HTR-8/SVneo (cell line): Measurements from ENCODE around the gene C5orf24.
"Not testable (repeated sequence)": the region's sequence is repeated elsewhere in the genome, so short reads cannot be mapped to it uniquely, and the experiment has no call there.

ENCODE experiments used
- DNase-seq: peaks from one replicate; pipeline ENCODE4 v3.0.0; 2011; ENCODE audit warnings: low spot score, mixed read lengths; ENCODE audit not compliant: insufficient read length
- FAIRE-seq: peaks from 2 replicates; lab custom pipeline; 2011; peaks lifted over from hg19 to GRCh38; lab: Jason Lieb, UNC

C5orf24 gene

DNA sequence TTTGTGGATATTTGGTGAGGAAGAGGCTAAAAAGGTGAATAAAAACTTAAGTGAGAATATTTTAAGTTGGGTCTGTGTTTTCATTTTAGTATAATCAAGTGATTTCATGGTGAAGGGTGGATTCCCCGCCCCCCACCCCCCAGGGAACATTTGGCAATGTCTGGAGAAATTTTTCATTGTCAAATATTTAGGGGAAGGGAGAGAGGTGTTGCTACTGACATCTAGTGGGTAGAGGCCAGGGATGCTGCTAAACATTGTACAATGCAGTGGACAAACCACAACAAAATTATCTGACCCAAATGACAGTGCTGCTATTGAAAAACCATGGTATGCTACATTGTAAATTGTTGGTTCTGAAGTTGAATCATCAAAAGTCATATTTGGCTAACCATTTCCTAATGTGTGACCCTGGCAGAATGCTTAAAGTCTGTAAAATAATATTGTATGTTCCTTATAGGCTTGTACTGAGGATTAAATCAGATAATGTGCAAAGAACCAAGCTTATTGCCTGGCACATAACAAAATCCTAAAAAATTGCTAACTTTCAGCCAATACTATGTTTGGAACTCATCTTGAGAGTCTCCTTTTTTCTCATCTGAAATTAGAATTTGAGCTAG, 5.6 kb downstream of the C5orf24 start:
- FAIRE-seq (no peak), DNase-seq (peak; percentile 30)

DNA sequence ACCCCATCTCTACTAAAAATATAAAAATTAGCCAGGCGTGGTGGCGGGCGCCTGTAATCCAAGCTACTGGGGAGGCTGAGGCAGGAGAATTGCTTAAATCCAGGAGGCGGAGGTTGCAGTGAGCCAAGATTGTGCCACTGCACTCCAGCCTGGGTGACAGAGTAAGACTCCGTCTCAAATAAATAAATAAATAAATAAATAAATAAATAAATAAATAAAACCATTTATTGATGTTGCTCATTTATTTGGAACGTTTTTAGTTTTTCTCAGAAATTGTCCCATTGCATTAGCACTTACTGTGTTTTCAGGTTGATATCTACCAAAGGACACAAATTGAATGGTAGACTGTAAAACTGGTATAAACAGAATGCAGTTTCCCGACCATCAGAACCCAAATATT, 10.7 kb downstream of the C5orf24 start:
- FAIRE-seq, DNase-seq: not testable (repeated sequence)

DNA sequence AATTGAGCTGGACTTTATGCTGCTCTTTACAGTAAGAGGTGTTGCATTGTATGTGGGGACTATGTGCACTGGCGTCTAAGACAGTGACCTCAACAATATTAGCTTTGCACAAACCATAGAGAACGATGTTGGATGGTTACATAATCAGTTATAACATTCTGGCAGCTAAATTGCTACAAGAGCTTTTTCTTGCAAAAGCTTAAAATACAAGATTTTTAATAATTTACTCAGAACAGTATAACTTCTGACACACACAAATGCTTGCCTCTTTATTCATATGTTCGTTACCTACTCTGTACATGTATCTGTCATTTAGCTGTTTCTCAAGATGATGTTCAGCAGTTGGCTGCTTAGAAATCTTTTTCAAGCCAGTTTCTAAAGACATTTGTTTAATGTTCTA, 11.6 kb downstream of the C5orf24 start:
- DNase-seq (no peak), FAIRE-seq (no peak)

DNA sequence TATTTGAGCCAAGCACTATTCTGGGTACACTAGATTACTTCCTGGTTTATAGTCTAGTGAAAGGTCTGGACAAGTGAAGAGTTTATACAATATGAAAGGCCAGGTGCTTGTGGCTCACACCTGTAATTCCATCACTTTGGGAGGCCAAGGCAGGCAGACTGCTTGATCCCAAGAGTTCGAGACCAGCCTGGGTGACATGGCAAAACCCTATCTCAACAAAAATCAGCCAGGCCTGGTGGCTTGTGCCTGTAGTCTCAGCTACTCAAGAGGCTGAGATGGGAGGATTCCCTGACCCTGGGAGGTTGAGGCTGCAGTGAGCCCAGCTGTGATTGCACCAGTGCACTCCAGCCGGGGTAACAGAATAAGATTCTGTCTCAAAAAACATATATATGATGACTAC, 18.9 kb downstream of the C5orf24 start:
- FAIRE-seq (no peak), DNase-seq (no peak)

DNA sequence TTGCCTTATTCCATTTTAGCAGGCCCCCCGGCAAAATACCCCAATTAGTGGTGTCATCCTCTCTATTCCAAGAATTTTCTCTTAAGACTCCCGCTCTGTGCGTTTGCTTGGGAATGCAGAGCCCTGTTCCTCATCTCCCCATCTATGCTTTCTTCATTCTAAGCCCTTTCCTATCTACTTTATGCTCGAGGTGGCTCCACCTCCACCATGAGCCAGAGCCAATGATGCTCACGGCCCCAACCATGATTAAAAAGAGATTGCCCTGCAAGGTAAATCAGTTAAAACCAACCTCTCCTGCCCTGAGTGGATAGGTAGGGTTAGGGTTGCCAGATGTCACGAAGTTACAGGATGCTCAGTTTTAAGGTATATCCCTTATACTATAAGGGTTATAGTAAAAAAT, 27.7 kb downstream of the C5orf24 start:
- FAIRE-seq (no peak), DNase-seq (no peak)

DNA sequence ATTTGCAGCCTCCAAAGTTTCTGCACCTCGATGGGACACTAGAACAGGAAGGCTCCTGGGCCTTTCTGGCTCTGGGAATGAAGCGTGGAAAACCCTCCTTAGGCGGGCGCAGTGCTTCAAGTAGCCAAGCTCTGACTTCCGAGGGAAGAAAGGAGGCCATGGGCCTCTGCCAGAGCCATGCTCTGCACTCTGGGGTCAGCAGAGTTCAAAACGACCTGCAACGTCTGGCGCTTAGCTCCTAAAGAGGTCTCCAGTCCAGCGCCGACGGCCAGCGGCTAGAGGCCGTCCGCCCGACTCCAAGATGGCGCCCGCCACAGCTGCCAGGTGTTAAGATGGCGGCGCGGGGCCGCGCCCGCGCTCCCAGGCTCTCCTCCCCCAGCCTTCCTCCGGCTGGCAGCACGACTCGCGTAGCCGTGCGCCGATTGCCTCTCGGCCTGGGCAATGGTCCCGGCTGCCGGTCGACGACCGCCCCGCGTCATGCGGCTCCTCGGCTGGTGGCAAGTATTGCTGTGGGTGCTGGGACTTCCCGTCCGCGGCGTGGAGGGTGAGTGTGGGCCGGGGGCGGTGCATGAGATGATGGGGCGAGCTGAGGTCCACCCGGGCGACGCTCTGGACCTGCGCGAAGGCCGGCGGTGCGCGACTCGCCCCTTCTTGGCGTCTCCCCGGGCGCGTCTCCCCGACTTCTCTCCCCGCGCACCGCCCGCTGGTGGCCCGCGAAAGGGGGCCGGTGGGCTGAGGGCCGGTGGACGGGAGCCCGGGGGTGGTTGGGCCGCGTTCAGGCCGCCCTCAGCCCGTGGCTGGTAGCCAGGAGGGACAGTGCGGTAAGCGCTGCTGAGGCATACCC, 28.4 kb downstream of the C5orf24 start, which contains the start of gene TXNDC15:
Gene TXNDC15, plus strand, starts transcription at position 385 of the 844 bp plus-strand sequence. Its CDS starts 57 bp downstream, at position 442.
- FAIRE-seq: peak; percentile 20
- DNase-seq: peak; percentile 80

DNA sequence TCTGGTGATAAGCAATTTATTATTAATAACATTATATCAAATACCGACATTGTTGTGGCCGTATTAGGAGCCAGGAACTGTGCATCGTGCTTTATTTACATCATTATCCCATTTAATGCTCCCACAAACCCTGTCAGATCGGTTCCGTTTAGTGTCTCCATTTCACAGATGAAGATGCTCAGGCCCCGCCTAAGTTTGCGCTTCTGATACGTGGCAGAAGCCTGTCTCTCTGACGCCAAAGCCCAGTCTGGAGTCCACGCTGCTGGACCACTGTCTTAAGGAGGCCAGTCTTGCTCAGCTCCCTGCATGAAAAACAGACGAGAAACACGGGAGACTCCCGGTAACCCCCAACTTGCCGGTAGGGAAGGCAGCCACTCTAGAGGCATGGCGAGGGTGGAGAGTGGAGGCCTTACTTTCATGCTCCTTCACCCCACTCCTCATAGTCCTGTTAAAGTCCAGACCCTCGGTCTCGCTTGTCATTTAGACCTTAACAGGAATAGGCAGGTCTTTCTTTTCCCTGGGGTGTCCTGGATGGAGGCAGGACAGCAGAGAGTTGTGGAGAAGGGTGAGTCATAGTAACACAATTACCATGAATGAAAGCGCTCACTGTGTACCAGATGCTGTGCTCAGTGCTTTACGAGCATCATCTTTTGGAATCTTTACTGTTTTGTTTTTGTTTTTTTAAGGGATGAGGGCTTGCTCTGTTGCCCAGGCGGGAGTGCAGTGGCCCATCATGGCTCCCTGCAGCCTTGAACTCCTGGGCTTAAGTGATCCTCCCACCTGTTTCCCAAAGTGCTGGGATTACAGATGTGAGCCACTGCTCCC, 29.3 kb downstream of the C5orf24 start:
- DNase-seq (peak; percentile 65), FAIRE-seq (no peak)

DNA sequence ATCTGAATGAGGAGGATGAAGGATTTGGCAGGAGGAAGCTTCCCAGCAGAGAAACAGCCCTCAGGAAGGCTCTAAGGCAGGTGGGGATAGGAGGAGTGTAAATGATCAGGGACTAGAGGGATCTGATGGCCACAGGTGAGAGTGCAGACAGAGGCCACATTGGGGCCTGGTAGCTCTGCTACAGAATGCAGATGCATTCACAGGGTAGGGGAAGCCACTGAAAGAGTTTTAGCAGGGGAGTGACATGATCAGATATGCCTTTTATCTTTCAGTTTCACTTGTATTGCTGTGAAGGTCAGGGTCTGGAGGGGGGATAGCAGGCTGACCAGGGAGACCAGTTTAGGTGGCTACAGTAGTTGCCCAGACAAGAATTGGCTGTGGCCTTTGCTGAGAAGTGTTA, 31.4 kb downstream of the C5orf24 start:
- no peak for FAIRE-seq

DNA sequence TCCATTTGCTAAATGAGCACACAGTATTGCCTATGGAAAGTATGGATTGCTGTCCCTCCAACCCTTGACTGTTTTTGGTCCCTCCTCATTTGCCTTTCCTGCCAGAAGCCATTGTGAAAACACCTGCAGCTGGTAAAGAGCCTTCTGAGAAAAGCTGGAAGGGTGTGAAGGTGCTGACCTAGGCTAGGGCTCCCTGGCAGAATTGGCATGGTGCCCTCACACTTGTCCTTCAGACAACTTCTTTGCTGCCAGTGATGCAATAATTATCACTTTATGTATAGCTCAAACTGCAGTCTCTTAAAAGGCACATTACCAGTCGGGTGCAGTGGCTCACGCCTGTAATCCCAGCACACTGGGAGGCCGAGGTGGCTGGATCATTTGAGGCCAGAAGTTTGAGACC, 32.6 kb downstream of the C5orf24 start:
- FAIRE-seq: no peak

More for the DNA sequence above, 31.4 kb downstream of the C5orf24 start:
- DNase-seq: no peak

DNA sequence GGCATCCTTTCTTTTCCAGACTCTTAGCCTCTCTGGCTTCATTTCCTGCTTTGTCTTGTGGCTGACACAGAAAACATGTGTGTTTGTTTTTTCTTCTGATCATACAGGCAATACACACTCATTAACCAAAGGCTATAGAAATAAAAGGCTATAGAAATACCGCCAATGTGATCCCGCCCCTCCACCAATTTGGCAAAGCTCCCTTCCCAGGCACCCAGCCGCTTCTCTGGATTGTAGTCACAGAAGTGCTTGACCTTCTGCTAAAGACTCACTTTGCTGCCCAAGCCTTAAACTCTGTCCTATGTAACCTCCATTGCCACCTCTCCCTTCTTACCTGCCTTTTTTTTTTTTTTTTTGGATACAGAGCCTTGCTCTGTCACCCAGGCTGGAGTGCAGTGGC, 33.7 kb downstream of the C5orf24 start:
- DNase-seq (no peak), FAIRE-seq (no peak)

More for the DNA sequence above, 32.6 kb downstream of the C5orf24 start:
- DNase-seq: no peak

DNA sequence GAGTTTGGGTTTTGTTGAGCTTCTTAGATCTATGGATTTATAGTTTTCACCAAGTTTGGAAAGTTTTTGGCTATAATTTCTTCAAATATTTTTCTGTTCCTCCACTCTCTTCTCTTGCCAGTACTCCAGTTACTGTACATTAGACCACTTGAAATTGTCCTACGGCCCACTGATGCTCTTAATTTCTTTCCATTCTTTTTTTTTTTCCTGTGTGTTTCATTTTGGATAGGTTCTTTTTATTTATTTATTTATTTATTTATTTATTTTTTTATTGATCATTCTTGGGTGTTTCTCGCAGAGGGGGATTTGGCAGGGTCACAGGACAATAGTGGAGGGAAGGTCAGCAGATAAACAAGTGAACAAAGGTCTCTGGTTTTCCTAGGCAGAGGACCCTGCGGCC, 35.2 kb downstream of the C5orf24 start:
- FAIRE-seq, DNase-seq: not testable (repeated sequence)

DNA sequence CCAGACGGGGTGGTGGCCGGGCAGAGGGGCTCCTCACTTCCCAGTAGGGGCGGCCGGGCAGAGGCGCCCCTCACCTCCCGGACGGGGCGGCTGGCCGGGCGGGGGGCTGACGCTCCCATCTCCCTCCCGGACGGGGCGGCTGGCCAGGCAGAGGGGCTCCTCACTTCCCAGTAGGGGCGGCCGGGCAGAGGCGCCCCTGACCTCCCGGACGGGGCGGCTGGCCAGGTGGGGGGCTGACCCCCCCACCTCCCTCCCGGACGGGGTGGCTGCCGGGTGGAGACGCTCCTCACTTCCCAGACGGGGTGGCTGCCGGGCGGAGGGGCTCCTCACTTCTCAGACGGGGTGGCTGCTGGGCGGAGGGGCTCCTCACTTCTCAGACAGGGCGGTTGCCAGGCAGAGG, 35.9 kb downstream of the C5orf24 start:
- DNase-seq, FAIRE-seq: not testable (repeated sequence)

DNA sequence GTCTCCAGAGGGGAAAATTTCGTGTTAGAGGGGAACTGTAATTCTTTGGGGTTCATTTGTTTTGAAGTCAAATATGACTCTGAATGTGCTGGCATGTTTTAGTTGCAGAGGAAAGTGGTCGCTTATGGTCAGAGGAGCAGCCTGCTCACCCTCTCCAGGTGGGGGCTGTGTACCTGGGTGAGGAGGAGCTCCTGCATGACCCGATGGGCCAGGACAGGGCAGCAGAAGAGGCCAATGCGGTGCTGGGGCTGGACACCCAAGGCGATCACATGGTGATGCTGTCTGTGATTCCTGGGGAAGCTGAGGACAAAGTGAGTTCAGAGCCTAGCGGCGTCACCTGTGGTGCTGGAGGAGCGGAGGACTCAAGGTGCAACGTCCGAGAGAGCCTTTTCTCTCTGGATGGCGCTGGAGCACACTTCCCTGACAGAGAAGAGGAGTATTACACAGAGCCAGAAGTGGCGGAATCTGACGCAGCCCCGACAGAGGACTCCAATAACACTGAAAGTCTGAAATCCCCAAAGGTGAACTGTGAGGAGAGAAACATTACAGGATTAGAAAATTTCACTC, 41.9 kb downstream of the C5orf24 start:
- no peak for FAIRE-seq

DNA sequence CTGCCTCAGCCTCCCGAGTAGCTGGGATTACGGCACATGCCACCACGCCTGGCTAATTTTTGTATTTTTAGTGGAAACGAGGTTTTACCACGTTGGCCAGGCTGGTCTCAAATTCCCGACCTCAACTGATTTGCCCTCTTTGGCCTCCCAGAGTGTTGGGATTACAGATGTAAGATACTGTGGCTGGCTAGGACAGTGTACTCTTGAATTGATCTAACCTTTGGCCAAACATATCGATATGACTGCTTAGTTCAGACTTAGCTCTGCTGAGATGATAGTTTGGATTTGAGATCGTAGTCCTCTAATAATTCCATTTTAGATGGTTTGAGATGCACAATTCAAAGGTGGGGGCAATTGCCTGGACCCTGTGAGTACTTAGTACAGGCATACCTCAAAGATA, 43.6 kb downstream of the C5orf24 start:
- DNase-seq (no peak), FAIRE-seq (no peak)

More for the DNA sequence above, 41.9 kb downstream of the C5orf24 start:
- DNase-seq: no peak

DNA sequence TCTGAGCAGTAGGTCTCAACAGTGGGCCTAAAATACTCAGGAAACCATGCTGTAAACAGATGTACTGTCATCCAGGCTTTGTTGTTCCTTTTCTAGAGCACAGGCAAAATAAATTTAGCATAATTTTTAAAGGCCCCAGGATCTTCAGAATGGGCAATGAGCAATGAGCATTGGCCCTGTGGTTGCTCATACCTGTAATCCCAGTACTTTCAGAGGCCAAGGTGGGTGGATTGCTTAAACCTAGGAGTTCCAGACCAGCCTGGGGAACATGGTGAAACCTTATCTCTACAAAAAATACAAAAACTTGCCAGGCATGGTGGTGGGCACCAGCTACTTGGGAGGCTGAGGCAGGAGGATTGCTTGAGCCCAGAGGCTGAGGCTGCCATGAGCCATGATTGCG, 45.7 kb downstream of the C5orf24 start:
- DNase-seq: no peak
- no peak for FAIRE-seq

DNA sequence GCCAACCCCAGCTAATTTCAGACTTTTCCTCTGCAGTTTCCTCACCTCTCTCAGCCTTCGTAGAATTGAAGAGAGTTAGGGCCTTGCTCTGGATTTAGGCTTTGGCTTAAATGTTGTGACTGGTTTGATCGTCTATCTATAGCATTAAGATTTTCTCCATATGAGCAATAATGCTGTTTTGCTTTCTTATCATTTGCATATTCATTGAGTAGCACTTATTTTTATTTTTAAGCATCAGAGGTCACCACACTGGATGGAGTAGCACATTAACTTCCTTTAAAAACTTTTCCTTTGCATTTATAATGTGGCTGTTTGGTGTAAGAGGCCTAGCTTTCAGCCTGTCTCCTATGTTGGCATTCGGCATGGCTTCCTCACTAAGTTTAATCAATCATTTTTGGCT, 46.5 kb downstream of the C5orf24 start:
- DNase-seq (no peak), FAIRE-seq (no peak)

DNA sequence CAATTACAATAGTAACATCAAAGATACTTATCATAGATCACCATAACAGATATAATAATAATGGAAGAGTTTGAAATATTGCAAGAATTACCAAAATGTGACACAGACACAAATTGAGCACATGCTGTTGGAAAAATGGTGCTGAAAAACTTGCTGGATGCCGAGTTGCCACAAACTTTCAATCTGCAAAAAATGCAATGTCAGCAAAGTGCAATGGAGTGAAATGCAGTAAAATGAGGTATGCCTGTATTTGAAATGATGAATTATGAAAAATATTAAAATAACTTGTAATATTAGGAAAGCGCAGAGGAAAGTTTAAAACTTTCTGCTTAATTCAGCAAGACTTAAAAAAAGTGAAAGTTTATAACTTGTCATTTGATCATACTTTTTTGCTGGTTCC, 47.2 kb downstream of the C5orf24 start:
- DNase-seq (no peak), FAIRE-seq (no peak)

DNA sequence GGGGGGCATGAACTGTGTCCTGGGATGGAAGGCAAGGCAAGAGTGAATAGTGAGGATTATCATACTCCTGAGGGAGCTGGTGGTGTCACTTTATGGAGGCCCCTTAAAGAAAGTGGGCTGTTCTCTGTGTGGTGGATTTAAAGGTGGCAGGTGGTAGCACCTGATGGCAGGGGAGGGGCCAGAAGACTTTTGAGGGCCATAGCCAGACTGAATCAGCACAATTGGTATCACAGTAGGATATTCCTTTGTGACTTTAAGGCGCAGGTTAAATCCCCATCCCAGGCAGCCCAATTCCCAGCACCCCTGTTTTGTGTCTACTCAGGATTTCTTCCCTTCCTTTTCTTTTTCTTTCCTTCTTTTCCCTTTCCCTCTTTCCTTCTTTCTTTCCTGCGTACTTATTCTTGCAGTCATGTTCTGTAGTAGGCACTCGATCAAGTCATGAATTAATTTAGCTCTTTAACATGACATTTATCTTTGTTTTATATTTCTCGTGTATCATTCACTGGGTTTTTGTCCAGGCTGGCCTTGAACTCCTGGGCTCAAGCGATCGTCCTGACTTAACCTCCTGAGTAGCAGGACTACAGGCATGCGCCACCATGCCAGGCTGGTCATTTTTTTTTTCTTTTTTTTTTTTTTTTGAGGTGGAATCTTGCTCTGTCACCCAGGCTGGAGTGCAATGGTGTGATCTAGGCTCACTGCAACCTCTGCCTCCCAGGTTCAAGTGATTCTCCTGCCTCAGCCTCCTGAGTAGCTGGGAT, 48.2 kb downstream of the C5orf24 start:
- FAIRE-seq (no peak), DNase-seq (no peak)

DNA sequence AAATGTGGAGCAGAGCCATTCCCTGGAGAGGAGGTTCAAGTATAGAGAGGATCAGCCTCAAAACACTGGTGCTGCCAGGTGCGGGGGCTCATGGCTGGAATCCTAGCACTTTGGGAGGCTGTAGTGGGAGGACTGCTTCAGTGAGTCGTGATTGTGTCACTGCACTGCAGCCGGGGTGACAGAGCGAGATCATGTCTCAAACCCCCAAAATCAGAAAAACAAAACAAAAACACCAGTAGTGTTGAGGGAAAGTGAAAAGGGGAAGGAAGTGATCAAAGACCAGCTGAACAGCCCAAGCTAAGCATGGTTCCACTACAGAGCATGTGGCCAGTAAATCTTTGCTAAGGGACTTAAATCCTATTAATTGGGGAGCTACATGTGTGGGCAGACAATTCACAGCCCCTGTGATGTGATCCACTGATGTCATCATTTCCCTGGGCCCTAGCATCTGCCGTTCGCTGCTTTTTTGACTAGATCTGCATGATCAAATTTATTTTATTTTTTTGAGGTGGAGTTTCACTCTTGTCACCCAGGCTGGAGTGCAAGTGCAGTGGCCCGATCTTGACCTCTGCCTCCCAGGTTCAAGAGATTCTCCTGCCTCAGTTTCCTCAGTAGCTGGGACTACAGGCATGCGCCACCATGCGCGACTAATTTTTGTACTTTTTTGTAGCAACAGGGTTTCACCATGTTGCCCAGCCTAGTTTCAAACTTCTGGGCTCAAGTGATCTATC, 56.5 kb downstream of the C5orf24 start:
- no peak for DNase-seq
- FAIRE-seq: no peak
